CD4-positive, alpha-beta T cell treated with Interleukin-6 at 100 ng/mL for 8 hours (primary cell): ENCODE data around the gene UBE2G1.
A peak's percentile ranks its signal among the peaks of the same experiment; 100 is the strongest.
"Not testable (repeated sequence)": the region's sequence is repeated elsewhere in the genome, so short reads cannot be mapped to it uniquely, and the experiment has no call there.

Experiments used
- DNase-seq: peaks from one replicate; pipeline ENCODE4 v3.0.0-alpha.2; 2020; ENCODE audit warnings: mixed read lengths, low spot score

UBE2G1 gene

GRCh38 chr17:4301066-4301465, 65.4 kb downstream of the UBE2G1 start:
- no peak for DNase-seq

- no peak for DNase-seq
Measured at GRCh38 chr17:4297351-4297750, 69.1 kb downstream of the UBE2G1 start.

- DNase-seq: no peak
Measured at GRCh38 chr17:4295686-4296085, 70.8 kb downstream of the UBE2G1 start.

GRCh38 chr17:4293572-4293971, 72.9 kb downstream of the UBE2G1 start:
- DNase-seq: no peak

GRCh38 chr17:4287710-4288109, 78.8 kb downstream of the UBE2G1 start:
- DNase-seq: no peak

GRCh38 chr17:4276514-4276913, 90.0 kb downstream of the UBE2G1 start:
- no peak for DNase-seq

- no peak for DNase-seq
Measured at GRCh38 chr17:4272972-4273368, 93.5 kb downstream of the UBE2G1 start.

- DNase-seq: no peak
Measured at GRCh38 chr17:4272213-4272971, 94.1 kb downstream of the UBE2G1 start.

- no peak for DNase-seq
Measured at GRCh38 chr17:4270736-4271135, 95.7 kb downstream of the UBE2G1 start.

GRCh38 chr17:4269915-4270314, 96.6 kb downstream of the UBE2G1 start:
- no peak for DNase-seq

- no peak for DNase-seq
Measured at GRCh38 chr17:4267402-4267801, 99.1 kb downstream of the UBE2G1 start.

GRCh38 chr17:4266550-4266949, 99.9 kb downstream of the UBE2G1 start:
- DNase-seq: no peak

GRCh38 chr17:4263282-4264215, 102.9 kb downstream of the UBE2G1 start, which contains the start of gene ANKFY1:
TSS of gene ANKFY1 (minus strand) at chr17:4263979. CDS start at chr17:4263941, 38 bp downstream.
- peak; percentile 94 for DNase-seq

- no peak for DNase-seq
Measured at GRCh38 chr17:4262703-4263102, 103.8 kb downstream of the UBE2G1 start.

- no peak for DNase-seq
Measured at GRCh38 chr17:4261452-4261851, 105.0 kb downstream of the UBE2G1 start.

- DNase-seq: no peak
Measured at GRCh38 chr17:4258867-4259266, 107.6 kb downstream of the UBE2G1 start.

GRCh38 chr17:4256952-4257351, 109.5 kb downstream of the UBE2G1 start:
- no peak for DNase-seq

GRCh38 chr17:4255271-4255670, 111.2 kb downstream of the UBE2G1 start:
- not testable (repeated sequence) for DNase-seq

- no peak for DNase-seq
Measured at GRCh38 chr17:4250887-4251286, 115.6 kb downstream of the UBE2G1 start.

GRCh38 chr17:4249452-4250029, 116.9 kb downstream of the UBE2G1 start:
- DNase-seq: no peak

- DNase-seq: no peak
Measured at GRCh38 chr17:4248504-4249277, 117.8 kb downstream of the UBE2G1 start.

- DNase-seq: no peak
Measured at GRCh38 chr17:4247971-4248388, 118.5 kb downstream of the UBE2G1 start.
